ENCODE data around the gene BCL2. TPM values are rescaled to one million over a fixed set of nuclear protein-coding genes. Genes with fewer than 3 reads are reported as not detected.

Gene BCL2
- total and polyA plus RNA-seq, 7 donors: 1.1 to 27.0 (median 8.9) TPM

GRCh38 chr18:63313396-63313917 lies 6.1 kb downstream of the BCL2 start:
- no peak for ATAC-seq
- H3K27ac ChIP-seq: no peak overlapping the region
- 82 to 87% (median 84%) methylated on average over 5 of the region's 5 CpGs for WGBS, 3 donors
- no peak for TF ChIP-seq CTCF (IDR thresholded peaks at IDR 0.05)
- DNase-seq: no peak
- no peaks in the 10 kb centered on the region for H3K9me3 ChIP-seq
- no peaks in the 10 kb centered on the region for H3K27me3 ChIP-seq (ENCODE audit: insufficient read depth in 3 of 3, low read length in 2 of 3)
- H3K4me1 ChIP-seq: peaks cover 49% of the 10 kb centered on the region
- intact Hi-C loops (cut with DNase I): no loop called here
- no peaks in the 10 kb centered on the region for H3K36me3 ChIP-seq (ENCODE audit: insufficient read depth in 1 of 2, low read depth in 1 of 2)
- H3K4me3 ChIP-seq: no peak overlapping the region

GRCh38 chr18:63312737-63313395 lies 6.7 kb downstream of the BCL2 start:
- WGBS, 3 donors: 53 to 65% (median 57%) methylated on average over 5 of the region's 5 CpGs
- no peak for TF ChIP-seq CTCF (IDR thresholded peaks at IDR 0.05)
- H3K27me3 ChIP-seq (ENCODE audit: insufficient read depth in 3 of 3, low read length in 2 of 3): no peaks in the 10 kb centered on the region
- H3K9me3 ChIP-seq: no peaks in the 10 kb centered on the region
- no peak overlapping the region for H3K4me3 ChIP-seq
- DNase-seq: no peak
- intact Hi-C loops (cut with DNase I): no loop called here
- ATAC-seq: no peak
- H3K36me3 ChIP-seq (ENCODE audit: insufficient read depth in 1 of 2, low read depth in 1 of 2): no peaks in the 10 kb centered on the region
- peak overlapping the region; percentile 20 for H3K27ac ChIP-seq
- H3K4me1 ChIP-seq: peaks cover 49% of the 10 kb centered on the region

GRCh38 chr18:63312019-63312409 lies 7.6 kb downstream of the BCL2 start:
- WGBS, 3 donors: 98 to 100% (median 99%) methylated on average over 3 of the region's 3 CpGs
- intact Hi-C loops (cut with DNase I): no loop called here
- DNase-seq (no peak), ATAC-seq (no peak)
- no peak overlapping the region for H3K27ac ChIP-seq
- no peaks in the 10 kb centered on the region for H3K9me3 ChIP-seq
- H3K27me3 ChIP-seq (ENCODE audit: insufficient read depth in 3 of 3, low read length in 2 of 3): no peaks in the 10 kb centered on the region
- TF ChIP-seq CTCF (IDR thresholded peaks at IDR 0.05): no peak
- no peaks in the 10 kb centered on the region for H3K36me3 ChIP-seq (ENCODE audit: insufficient read depth in 1 of 2, low read depth in 1 of 2)
- peaks cover 54% of the 10 kb centered on the region for H3K4me1 ChIP-seq
- H3K4me3 ChIP-seq: no peak overlapping the region

GRCh38 chr18:63311118-63312018 lies 8.2 kb downstream of the BCL2 start:
- peaks cover 52% of the 10 kb centered on the region for H3K4me1 ChIP-seq
- H3K9me3 ChIP-seq: no peaks in the 10 kb centered on the region
- intact Hi-C loops (cut with DNase I): no loop called here
- TF ChIP-seq CTCF (IDR thresholded peaks at IDR 0.05): no peak
- no peaks in the 10 kb centered on the region for H3K27me3 ChIP-seq (ENCODE audit: insufficient read depth in 3 of 3, low read length in 2 of 3)
- H3K4me3 ChIP-seq: no peak overlapping the region
- 77 to 91% (median 84%) methylated on average over 8 of the region's 8 CpGs for WGBS, 3 donors
- DNase-seq (no peak), ATAC-seq (no peak)
- no peak overlapping the region for H3K27ac ChIP-seq
- H3K36me3 ChIP-seq (ENCODE audit: insufficient read depth in 1 of 2, low read depth in 1 of 2): no peaks in the 10 kb centered on the region
